ENCODE measurements around the gene SCRN1. TPM values are rescaled to one million over a fixed set of nuclear protein-coding genes. Genes with fewer than 3 reads are reported as not detected.

The SCRN1 gene
- polyA plus RNA-seq, 12 donors, result 28.1 to 52.6 (median 39.3) TPM; not detected in 1

Other genes with a start within 250 kb of the SCRN1 start
- gene WIPF3, start 183.3 kb downstream of the SCRN1 start, polyA plus RNA-seq (ENCODE audit: insufficient read length in 12 of 12), result 10 to 100 TPM in 11 of 12 donors, not detected in 1; 11.9 to 22.9 (median 18.2) TPM
- 10 to 100 TPM in 11 of 12 donors, not detected in 1; 22.8 to 55.6 (median 31.9) TPM for gene FKBP14, start 36.9 kb upstream of the SCRN1 start, polyA plus RNA-seq (ENCODE audit: insufficient read length in 12 of 12)
- 10 to 100 TPM in 11 of 12 donors, not detected in 1; 10.3 to 15.1 (median 12.7) TPM for gene PLEKHA8, start 38.6 kb upstream of the SCRN1 start, polyA plus RNA-seq (ENCODE audit: insufficient read length in 12 of 12)
- 100 to 1,000 TPM in 4 of 12 donors, 10 to 100 TPM in 8; 53.0 to 134 (median 91.6) TPM for gene MTURN, start 145.2 kb upstream of the SCRN1 start, polyA plus RNA-seq (ENCODE audit: insufficient read length in 12 of 12)